ENCODE data around the gene MRLN. TPM values are rescaled to one million over a fixed set of nuclear protein-coding genes. Genes with fewer than 3 reads are reported as not detected.

The MRLN gene
- polyA plus RNA-seq, 1 donor (not counting 4 experiments of a cell fraction or from before 2014, with no cell fraction given): not detected

DNA sequence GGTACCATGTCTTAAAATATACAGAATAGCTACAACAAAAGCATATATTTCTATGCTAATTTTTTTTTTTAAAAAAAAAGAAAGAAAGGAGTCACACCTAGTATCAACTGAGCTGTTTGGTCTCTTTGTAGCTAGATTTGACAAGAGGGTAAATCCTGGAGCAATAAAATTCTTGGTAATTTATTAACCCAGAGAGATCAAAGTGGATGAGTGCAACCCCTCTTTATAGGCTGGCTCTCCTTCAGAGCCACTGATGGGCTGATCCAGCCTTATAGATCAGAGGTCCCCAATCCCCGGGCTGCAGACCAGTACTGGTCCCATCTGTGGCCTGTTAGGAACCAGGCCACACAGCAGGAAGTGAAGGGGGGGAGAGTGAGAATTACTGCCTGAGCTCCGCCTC is 19.8 kb upstream of the MRLN start:
- Histone ChIP-seq H3K4me1 (ENCODE audit: control insufficient read depth, extremely low read depth, insufficient read depth, low read length) (no peaks in the 10 kb centered on the region), H4K20me1 (ENCODE audit: control insufficient read depth, extremely low read depth, insufficient read depth, low read length) (no peaks in the 10 kb centered on the region), H3K36me3 (ENCODE audit: control insufficient read depth in 2 of 2, extremely low read depth in 1 of 2, insufficient read depth in 2 of 2, low read length in 2 of 2) (no peaks in the 10 kb centered on the region), H2AFZ (ENCODE audit: control insufficient read depth, low read length) (no peak overlapping the region), H3K4me3 (ENCODE audit: control insufficient read depth in 2 of 3, extremely low read depth in 1 of 3, insufficient read depth in 2 of 3, low read depth in 1 of 3, low read length in 3 of 3) (no peak overlapping the region), H3K4me2 (ENCODE audit: control insufficient read depth, extremely low read depth, insufficient read depth, low read depth, low read length) (no peak overlapping the region), H3K27me3 (ENCODE audit: control insufficient read depth, extremely low read depth, insufficient read depth, low read length) (no peaks in the 10 kb centered on the region), H3K9me3 (ENCODE audit: control insufficient read depth, low read depth, low read length) (no peaks in the 10 kb centered on the region), H3K9me1 (ENCODE audit: control insufficient read depth, extremely low read depth, insufficient read depth, low read length) (no peaks in the 10 kb centered on the region), H3K27ac (ENCODE audit: control insufficient read depth, insufficient read depth, low read length) (no peak overlapping the region), H3K79me2 (ENCODE audit: control insufficient read depth, insufficient read depth, low read length) (no peaks in the 10 kb centered on the region), H3K9ac (ENCODE audit: control insufficient read depth, extremely low read depth, insufficient read depth, low read length) (no peak overlapping the region)
- TF ChIP-seq, protein P1, sequence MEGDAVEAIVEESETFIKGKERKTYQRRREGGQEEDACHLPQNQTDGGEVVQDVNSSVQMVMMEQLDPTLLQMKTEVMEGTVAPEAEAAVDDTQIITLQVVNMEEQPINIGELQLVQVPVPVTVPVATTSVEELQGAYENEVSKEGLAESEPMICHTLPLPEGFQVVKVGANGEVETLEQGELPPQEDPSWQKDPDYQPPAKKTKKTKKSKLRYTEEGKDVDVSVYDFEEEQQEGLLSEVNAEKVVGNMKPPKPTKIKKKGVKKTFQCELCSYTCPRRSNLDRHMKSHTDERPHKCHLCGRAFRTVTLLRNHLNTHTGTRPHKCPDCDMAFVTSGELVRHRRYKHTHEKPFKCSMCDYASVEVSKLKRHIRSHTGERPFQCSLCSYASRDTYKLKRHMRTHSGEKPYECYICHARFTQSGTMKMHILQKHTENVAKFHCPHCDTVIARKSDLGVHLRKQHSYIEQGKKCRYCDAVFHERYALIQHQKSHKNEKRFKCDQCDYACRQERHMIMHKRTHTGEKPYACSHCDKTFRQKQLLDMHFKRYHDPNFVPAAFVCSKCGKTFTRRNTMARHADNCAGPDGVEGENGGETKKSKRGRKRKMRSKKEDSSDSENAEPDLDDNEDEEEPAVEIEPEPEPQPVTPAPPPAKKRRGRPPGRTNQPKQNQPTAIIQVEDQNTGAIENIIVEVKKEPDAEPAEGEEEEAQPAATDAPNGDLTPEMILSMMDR (optimal IDR thresholded peaks at IDR 0.05 in 1 of 3, IDR thresholded peaks at IDR 0.05 in 1 of 3, conservative IDR thresholded peaks at IDR 0.05 in 1 of 3; ENCODE audit: extremely low read depth in 1 of 3, insufficient read depth in 2 of 3, low read length in 3 of 3): no peak
- no peak for TF ChIP-seq EZH2 (IDR thresholded peaks at IDR 0.05; ENCODE audit: low read length)
- FAIRE-seq (no peak), DNase-seq (ENCODE audit: low read depth, low spot score) (no peak)
- dilution Hi-C loops (cut with MboI; ENCODE audit: extremely low pct_ligation_motif_present, low sequenced_read_pairs): no loop called here

DNA sequence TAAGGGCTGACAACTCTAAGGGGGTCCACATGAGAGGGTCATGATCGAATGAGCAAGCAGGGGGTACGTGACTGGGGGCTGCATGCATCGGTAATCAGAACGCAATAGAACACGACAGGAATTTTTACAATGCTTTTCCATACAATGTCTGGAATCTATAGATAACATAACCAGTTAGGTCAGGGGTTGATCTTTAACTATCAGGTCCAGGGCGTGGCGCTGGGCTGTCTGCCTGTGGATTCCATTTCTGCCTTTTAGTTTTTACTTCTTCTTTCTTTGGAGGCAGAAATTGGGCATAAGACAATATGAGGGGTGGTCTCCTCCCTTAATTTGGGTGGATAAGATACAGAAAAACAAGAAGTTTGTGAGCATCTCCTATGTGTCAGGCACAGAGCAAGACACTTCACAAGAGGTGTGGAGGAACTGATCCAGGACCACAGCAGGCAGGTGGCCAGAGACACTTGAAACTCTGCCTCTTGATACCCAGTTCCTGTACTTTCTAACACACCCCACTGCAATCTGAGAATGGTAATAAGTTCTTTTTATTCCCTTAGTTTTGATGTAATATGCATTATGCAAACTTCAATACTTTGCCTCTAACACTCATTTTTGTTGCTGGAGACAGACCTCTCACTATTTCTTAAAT is 18.0 kb upstream of the MRLN start:
- no peaks in the 10 kb centered on the region for H3K27me3 ChIP-seq (ENCODE audit: control insufficient read depth, extremely low read depth, insufficient read depth, low read length)
- no peak for TF ChIP-seq EZH2 (IDR thresholded peaks at IDR 0.05; ENCODE audit: low read length)
- TF ChIP-seq, protein P1 (optimal IDR thresholded peaks at IDR 0.05 in 1 of 3, IDR thresholded peaks at IDR 0.05 in 1 of 3, conservative IDR thresholded peaks at IDR 0.05 in 1 of 3; ENCODE audit: extremely low read depth in 1 of 3, insufficient read depth in 2 of 3, low read length in 3 of 3): no peak
- H3K36me3 ChIP-seq (ENCODE audit: control insufficient read depth in 2 of 2, extremely low read depth in 1 of 2, insufficient read depth in 2 of 2, low read length in 2 of 2): no peaks in the 10 kb centered on the region
- no peaks in the 10 kb centered on the region for H3K4me1 ChIP-seq (ENCODE audit: control insufficient read depth, extremely low read depth, insufficient read depth, low read length)
- dilution Hi-C loops (cut with MboI; ENCODE audit: extremely low pct_ligation_motif_present, low sequenced_read_pairs): no loop called here
- H3K4me3 ChIP-seq (ENCODE audit: control insufficient read depth in 2 of 3, extremely low read depth in 1 of 3, insufficient read depth in 2 of 3, low read depth in 1 of 3, low read length in 3 of 3): no peak overlapping the region
- no peak overlapping the region for H3K9ac ChIP-seq (ENCODE audit: control insufficient read depth, extremely low read depth, insufficient read depth, low read length)
- no peaks in the 10 kb centered on the region for H3K79me2 ChIP-seq (ENCODE audit: control insufficient read depth, insufficient read depth, low read length)
- no peaks in the 10 kb centered on the region for H3K9me3 ChIP-seq (ENCODE audit: control insufficient read depth, low read depth, low read length)
- H3K9me1 ChIP-seq (ENCODE audit: control insufficient read depth, extremely low read depth, insufficient read depth, low read length): no peaks in the 10 kb centered on the region
- no peak for DNase-seq (ENCODE audit: low read depth, low spot score)
- FAIRE-seq: no peak
- H4K20me1 ChIP-seq (ENCODE audit: control insufficient read depth, extremely low read depth, insufficient read depth, low read length): no peaks in the 10 kb centered on the region
- no peak overlapping the region for H3K27ac ChIP-seq (ENCODE audit: control insufficient read depth, insufficient read depth, low read length)
- no peak overlapping the region for H2AFZ ChIP-seq (ENCODE audit: control insufficient read depth, low read length)
- H3K4me2 ChIP-seq (ENCODE audit: control insufficient read depth, extremely low read depth, insufficient read depth, low read depth, low read length): no peak overlapping the region
